GM12865 (cell line): ENCODE measurements around the gene COL6A1.
"Not testable (repeated sequence)": the region's sequence is repeated elsewhere in the genome, so short reads cannot be mapped to it uniquely, and the experiment has no call there.

ENCODE experiments used
- DNase-seq: peaks from one replicate; pipeline ENCODE4 v3.0.0; 2010; ENCODE audit warnings: low read depth
- H3K4me3 ChIP-seq: 2 replicates; pipeline ENCODE4 v1.5.1; 2011; ENCODE audit warnings: mild to moderate bottlenecking, low read depth, low read length, control low read depth
- TF ChIP-seq, protein P1 (sequence below): IDR thresholded peaks from 2 replicates; pipeline ENCODE4 v1.5.1; 2011; ENCODE audit warnings: low read length, control low read depth, low read depth, inconsistent platforms; ENCODE audit not compliant: insufficient read depth; ENCODE audit errors: missing control alignments

Gene COL6A1

DNA sequence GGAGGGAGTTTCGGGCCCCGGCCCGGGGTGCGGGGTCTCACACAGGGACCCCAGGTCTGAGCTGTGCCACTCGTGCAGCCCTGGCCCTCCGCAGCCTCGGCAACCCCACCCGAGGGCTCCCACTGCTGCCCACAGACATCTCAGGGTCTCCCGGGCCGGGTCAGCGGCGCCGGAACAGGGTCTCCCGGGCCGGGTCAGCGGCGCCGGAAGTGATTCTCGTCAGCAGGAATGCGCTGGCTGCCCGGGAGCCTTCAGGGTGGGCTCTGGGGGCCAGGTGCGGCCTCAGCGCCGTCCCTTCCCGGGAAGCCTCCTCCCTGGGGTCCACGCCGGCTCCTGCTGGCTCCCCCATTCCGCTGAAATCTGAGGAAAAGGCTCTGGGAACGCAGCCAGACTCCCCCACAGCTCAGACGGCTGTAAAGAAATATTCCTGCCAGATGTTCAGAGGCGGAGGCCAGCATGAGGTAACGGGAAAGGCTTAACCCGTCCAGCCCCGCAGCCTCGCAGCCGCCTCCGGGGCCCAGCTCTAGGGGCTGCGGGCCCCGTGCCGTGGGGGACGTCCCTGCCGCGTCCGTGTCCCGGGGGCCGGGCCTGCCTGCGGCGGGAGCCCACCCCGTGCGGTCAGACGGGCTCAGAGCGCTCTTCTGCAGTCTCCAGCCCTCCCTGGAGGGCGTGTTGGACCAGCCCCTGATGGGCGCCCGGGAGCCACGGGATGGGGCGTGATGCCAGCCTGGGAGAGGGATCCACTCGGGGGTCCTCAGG, 8.7 kb upstream of the COL6A1 start:
- no peak for DNase-seq
- TF ChIP-seq, protein P1, sequence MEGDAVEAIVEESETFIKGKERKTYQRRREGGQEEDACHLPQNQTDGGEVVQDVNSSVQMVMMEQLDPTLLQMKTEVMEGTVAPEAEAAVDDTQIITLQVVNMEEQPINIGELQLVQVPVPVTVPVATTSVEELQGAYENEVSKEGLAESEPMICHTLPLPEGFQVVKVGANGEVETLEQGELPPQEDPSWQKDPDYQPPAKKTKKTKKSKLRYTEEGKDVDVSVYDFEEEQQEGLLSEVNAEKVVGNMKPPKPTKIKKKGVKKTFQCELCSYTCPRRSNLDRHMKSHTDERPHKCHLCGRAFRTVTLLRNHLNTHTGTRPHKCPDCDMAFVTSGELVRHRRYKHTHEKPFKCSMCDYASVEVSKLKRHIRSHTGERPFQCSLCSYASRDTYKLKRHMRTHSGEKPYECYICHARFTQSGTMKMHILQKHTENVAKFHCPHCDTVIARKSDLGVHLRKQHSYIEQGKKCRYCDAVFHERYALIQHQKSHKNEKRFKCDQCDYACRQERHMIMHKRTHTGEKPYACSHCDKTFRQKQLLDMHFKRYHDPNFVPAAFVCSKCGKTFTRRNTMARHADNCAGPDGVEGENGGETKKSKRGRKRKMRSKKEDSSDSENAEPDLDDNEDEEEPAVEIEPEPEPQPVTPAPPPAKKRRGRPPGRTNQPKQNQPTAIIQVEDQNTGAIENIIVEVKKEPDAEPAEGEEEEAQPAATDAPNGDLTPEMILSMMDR = no peak
- peak overlapping the region; percentile 24; the same call in 1 of the 2 replicates for H3K4me3 ChIP-seq

DNA sequence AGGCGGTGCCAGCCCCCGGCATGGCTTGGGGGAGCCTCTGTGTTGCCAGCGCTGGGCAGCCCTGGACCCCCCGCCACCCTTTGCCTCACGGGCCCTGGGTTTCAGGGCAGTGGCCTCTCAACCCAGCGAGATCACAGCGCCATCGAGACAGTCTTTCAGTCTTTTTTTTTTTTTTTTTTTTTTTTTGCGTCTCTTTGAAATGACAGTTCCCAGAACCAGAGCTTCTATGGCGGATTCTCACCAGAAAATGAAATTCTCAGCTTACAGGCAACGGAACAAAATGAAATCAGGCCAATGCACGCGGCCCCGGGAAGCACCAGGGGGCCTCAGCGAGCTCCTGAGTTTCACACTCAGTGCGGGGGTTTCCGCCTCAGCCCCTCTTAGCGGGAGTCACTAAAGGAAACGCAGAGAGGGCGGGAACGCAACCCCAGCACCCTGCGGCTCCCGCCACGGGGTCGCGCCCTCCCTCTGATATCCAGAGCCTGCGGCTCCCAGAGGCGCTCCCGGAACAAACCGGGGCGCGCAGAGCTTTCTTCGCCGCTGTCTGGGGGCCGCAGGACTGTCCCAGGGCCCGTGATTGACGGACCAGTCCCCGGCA, 8.0 kb upstream of the COL6A1 start:
- peak; percentile 68 for DNase-seq
- peak overlapping the region; percentile 29 for H3K4me3 ChIP-seq
- TF ChIP-seq, protein P1 = peak; percentile 46

DNA sequence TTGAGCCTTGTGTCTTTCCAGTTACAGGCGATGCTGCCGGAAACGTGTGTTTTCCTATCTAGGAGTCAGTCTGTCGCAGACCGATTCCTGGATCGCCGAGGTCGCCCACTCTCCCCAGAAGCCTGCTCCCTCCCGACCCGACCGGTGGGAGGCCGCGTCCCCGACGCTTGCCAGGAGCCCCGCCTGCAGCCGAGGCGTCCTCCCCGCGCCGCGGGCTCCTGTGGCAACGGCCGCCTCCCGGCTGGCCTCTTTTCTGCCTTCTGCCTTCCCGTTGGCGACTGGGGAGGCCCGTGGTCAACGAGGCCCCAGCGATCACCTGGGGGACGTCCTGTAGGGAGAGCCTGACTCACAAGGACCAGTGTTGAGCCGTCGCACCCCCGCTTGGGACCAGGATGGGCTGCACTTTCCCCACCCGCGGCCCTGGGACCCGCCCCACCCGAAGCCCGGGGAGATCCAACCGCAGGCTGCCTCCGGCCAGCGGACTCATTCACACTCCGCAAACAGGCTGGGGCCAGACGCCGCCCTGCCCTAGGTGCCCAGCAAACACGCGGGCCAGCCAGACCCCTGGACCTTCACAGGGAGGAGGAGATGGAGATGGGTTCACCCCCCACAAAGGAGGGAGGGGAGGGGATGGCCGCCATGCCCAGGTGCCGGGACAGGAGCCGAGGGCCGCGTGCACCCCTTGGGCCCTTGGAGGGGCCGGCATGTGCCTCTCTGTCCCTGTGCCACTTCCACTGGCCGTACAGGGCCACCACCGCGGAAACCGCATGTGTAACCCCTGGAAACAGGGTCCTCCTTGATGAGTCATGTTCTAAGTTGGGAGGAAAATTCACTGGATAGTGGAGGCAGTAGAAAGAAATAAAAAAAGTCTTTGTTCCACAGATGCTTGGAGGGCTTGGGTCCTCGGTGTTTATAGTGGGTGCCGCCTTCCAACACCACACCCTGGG, 7.2 kb upstream of the COL6A1 start:
- peak overlapping the region; percentile 29 for H3K4me3 ChIP-seq
- DNase-seq = no peak
- TF ChIP-seq, protein P1 = no peak

DNA sequence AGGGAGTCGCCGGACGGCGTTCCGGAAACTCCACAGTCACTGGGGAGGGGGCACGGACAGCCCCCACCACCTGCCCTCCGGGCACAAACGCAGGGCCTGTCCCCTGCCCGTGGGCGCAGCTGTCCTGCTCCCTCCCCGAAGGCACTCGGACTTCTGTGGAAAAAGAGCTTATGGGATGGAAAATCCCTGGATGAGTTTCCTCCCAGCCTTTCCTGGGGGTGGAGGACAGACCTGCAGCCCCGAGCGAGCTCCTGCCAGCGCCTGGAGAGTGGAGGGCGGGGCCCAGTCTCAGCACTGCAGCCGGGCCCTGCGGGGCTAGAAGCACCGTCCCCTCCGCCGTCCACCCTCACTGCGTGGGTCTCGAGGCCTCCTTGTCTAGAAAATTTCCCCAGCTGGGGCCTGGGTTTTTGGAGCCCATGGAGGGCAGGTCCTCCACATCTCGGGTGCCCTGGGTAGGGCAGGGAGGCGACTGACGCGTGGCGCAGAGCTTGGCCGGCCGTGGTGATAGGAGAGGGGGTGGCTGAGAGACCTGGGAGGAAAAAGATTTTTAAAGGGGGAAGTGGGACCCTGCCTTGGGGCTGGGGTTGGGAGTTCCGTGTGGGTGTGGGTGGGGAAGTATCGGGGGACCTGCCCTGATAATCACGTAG, 6.4 kb upstream of the COL6A1 start:
- no peak overlapping the region for H3K4me3 ChIP-seq
- no peak for DNase-seq
- TF ChIP-seq, protein P1 = no peak

DNA sequence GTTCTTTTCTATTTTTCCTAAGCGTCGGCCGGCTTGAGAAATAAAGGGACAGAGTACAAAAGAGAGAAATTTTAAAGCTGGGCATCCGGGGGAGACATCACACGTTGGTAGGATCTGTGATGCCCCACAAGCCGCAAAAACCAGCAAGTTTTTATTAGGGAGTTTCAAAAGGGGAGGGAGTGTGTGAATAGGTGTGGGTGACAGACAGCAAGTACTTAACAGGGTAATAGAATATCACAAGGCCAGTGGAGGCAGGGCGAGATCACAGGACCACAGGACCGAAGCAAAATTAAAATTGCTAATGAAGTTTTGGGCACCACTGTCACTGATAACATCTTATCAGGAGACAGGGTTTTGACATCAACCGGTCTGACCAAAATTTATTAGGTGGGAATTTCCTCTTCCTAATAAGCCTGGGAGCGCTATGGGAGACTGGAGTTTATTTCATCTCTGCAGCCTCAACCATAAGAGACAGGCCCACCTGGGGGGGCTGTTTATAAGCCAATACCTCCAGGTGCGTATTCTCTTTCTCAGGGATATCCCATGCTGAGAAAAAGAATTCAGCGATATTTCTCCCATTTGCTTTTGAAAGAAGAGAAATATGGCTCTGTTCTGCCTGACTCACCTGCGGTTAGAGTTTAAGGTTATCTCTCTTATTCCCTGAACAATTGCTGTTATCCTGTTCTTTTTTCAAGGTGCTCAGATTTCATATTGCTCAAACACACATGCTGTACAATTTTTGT, 5.7 kb upstream of the COL6A1 start:
- H3K4me3 ChIP-seq, DNase-seq: not testable (repeated sequence)

DNA sequence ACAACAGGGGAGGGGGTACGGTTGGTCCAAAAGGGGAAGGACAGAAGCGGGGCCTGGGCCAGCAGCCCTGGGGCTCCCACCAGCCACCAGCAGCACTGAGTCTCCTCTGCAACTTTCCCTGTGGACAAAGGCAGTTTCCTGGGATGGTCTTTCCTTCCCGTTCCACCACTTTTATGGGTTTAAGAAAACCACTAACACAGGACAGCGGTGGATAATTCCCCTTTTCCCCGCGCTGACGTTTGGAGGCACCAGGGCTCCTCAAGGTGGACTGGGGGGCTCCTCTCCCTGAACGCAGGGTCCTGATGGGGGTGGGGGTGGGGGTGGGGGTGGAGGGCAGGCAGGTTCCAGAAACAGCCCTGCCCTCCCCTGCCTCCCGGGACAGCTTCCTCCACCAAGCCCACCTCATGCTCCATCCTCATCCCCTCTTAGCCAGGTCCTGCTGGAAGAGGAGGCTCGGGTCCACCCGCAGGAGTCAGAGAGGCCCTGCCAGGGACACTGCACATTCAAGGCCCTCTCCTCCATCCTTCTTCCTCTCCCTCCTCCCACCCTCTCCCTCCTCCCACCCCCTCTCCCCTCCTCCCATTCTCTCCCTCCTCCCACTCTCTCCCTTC, 4.8 kb upstream of the COL6A1 start:
- DNase-seq = no peak
- TF ChIP-seq, protein P1 = no peak
- no peak overlapping the region for H3K4me3 ChIP-seq
